Measurements from ENCODE around the gene GRM7.

The GRM7 gene

GRCh38 chr3:7585052-7585451 is 724.1 kb downstream of the GRM7 start:
- no peak overlapping the region for H3K27ac ChIP-seq (ENCODE audit: insufficient read depth, low read length, poor library complexity, severe bottlenecking)
- no peaks in the 10 kb centered on the region for H3K27me3 ChIP-seq (replicated peaks; ENCODE audit: control insufficient read depth, insufficient read depth, low read length, poor library complexity, severe bottlenecking)
- no peak overlapping the region for H3K4me3 ChIP-seq (ENCODE audit: insufficient read depth, low read depth, low read length, poor library complexity, severe bottlenecking)
- no peak for DNase-seq
- no peaks in the 10 kb centered on the region for H3K4me1 ChIP-seq (ENCODE audit: control insufficient read depth, insufficient read depth, low read length, poor library complexity, severe bottlenecking)
- H3K36me3 ChIP-seq (ENCODE audit: control insufficient read depth, insufficient read depth, low read length): no peaks in the 10 kb centered on the region
- no peaks in the 10 kb centered on the region for H3K9me3 ChIP-seq (ENCODE audit: control insufficient read depth, low read length)

- Histone ChIP-seq H3K9me3 (ENCODE audit: control insufficient read depth, low read length) (no peaks in the 10 kb centered on the region), H3K27ac (ENCODE audit: insufficient read depth, low read length, poor library complexity, severe bottlenecking) (no peak overlapping the region)
- no peak for DNase-seq
Measured at GRCh38 chr3:7588236-7588635, 727.3 kb downstream of the GRM7 start.

GRCh38 chr3:7589526-7589925 is 728.6 kb downstream of the GRM7 start:
- DNase-seq: no peak
- Histone ChIP-seq H3K27me3 (replicated peaks; ENCODE audit: control insufficient read depth, insufficient read depth, low read length, poor library complexity, severe bottlenecking) (no peaks in the 10 kb centered on the region), H3K9me3 (ENCODE audit: control insufficient read depth, low read length) (no peaks in the 10 kb centered on the region), H3K4me3 (ENCODE audit: insufficient read depth, low read depth, low read length, poor library complexity, severe bottlenecking) (no peak overlapping the region), H3K4me1 (ENCODE audit: control insufficient read depth, insufficient read depth, low read length, poor library complexity, severe bottlenecking) (no peaks in the 10 kb centered on the region), H3K36me3 (ENCODE audit: control insufficient read depth, insufficient read depth, low read length) (no peaks in the 10 kb centered on the region), H3K27ac (ENCODE audit: insufficient read depth, low read length, poor library complexity, severe bottlenecking) (no peak overlapping the region)

More at GRCh38 chr3:7588236-7588635, 727.3 kb downstream of the GRM7 start:
- Histone ChIP-seq H3K4me1 (ENCODE audit: control insufficient read depth, insufficient read depth, low read length, poor library complexity, severe bottlenecking) (no peaks in the 10 kb centered on the region), H3K27me3 (replicated peaks; ENCODE audit: control insufficient read depth, insufficient read depth, low read length, poor library complexity, severe bottlenecking) (no peaks in the 10 kb centered on the region), H3K4me3 (ENCODE audit: insufficient read depth, low read depth, low read length, poor library complexity, severe bottlenecking) (no peak overlapping the region), H3K36me3 (ENCODE audit: control insufficient read depth, insufficient read depth, low read length) (no peaks in the 10 kb centered on the region)

GRCh38 chr3:7602297-7602696 is 741.4 kb downstream of the GRM7 start:
- Histone ChIP-seq H3K9me3 (ENCODE audit: control insufficient read depth, low read length) (no peaks in the 10 kb centered on the region), H3K4me1 (ENCODE audit: control insufficient read depth, insufficient read depth, low read length, poor library complexity, severe bottlenecking) (no peaks in the 10 kb centered on the region), H3K27ac (ENCODE audit: insufficient read depth, low read length, poor library complexity, severe bottlenecking) (no peak overlapping the region), H3K36me3 (ENCODE audit: control insufficient read depth, insufficient read depth, low read length) (no peaks in the 10 kb centered on the region), H3K4me3 (ENCODE audit: insufficient read depth, low read depth, low read length, poor library complexity, severe bottlenecking) (no peak overlapping the region), H3K27me3 (replicated peaks; ENCODE audit: control insufficient read depth, insufficient read depth, low read length, poor library complexity, severe bottlenecking) (no peaks in the 10 kb centered on the region)
- no peak for DNase-seq

- no peak overlapping the region for H3K4me3 ChIP-seq (ENCODE audit: insufficient read depth, low read depth, low read length, poor library complexity, severe bottlenecking)
- no peaks in the 10 kb centered on the region for H3K36me3 ChIP-seq (ENCODE audit: control insufficient read depth, insufficient read depth, low read length)
- H3K27me3 ChIP-seq (replicated peaks; ENCODE audit: control insufficient read depth, insufficient read depth, low read length, poor library complexity, severe bottlenecking): no peaks in the 10 kb centered on the region
- no peak for DNase-seq
- H3K4me1 ChIP-seq (ENCODE audit: control insufficient read depth, insufficient read depth, low read length, poor library complexity, severe bottlenecking): no peaks in the 10 kb centered on the region
- H3K27ac ChIP-seq (ENCODE audit: insufficient read depth, low read length, poor library complexity, severe bottlenecking): no peak overlapping the region
- H3K9me3 ChIP-seq (ENCODE audit: control insufficient read depth, low read length): no peaks in the 10 kb centered on the region
Measured at GRCh38 chr3:7607083-7607482, 746.2 kb downstream of the GRM7 start.

- no peak for DNase-seq
Measured at GRCh38 chr3:7607676-7608075, 746.8 kb downstream of the GRM7 start.

DNA sequence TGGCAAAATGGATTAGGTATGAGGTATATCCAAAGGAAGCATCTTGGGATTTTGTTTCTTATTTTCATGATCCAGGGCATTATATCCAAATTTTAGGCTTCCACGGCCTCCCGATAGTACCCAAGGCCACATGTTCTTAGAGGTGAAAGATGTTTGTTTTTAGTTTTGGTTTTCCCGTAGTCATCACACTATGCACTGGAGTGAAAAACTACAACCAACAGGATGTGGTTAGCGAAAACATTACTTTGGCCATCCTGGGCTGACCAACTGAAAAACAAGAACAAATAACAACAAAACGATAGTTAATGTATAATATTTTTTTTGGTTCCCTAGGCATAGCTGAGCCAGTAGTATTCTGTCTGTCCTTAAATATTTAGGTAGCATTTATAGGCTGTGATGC is 749.7 kb downstream of the GRM7 start:
- no peak overlapping the region for H3K27ac ChIP-seq (ENCODE audit: insufficient read depth, low read length, poor library complexity, severe bottlenecking)
- no peaks in the 10 kb centered on the region for H3K4me1 ChIP-seq (ENCODE audit: control insufficient read depth, insufficient read depth, low read length, poor library complexity, severe bottlenecking)
- H3K4me3 ChIP-seq (ENCODE audit: insufficient read depth, low read depth, low read length, poor library complexity, severe bottlenecking): no peak overlapping the region
- no peaks in the 10 kb centered on the region for H3K36me3 ChIP-seq (ENCODE audit: control insufficient read depth, insufficient read depth, low read length)
- no peak for DNase-seq
- no peaks in the 10 kb centered on the region for H3K9me3 ChIP-seq (ENCODE audit: control insufficient read depth, low read length)
- no peaks in the 10 kb centered on the region for H3K27me3 ChIP-seq (replicated peaks; ENCODE audit: control insufficient read depth, insufficient read depth, low read length, poor library complexity, severe bottlenecking)

More at GRCh38 chr3:7607676-7608075, 746.8 kb downstream of the GRM7 start:
- Histone ChIP-seq H3K27me3 (replicated peaks; ENCODE audit: control insufficient read depth, insufficient read depth, low read length, poor library complexity, severe bottlenecking) (no peaks in the 10 kb centered on the region), H3K36me3 (ENCODE audit: control insufficient read depth, insufficient read depth, low read length) (no peaks in the 10 kb centered on the region), H3K9me3 (ENCODE audit: control insufficient read depth, low read length) (no peaks in the 10 kb centered on the region), H3K4me1 (ENCODE audit: control insufficient read depth, insufficient read depth, low read length, poor library complexity, severe bottlenecking) (no peaks in the 10 kb centered on the region), H3K27ac (ENCODE audit: insufficient read depth, low read length, poor library complexity, severe bottlenecking) (no peak overlapping the region), H3K4me3 (ENCODE audit: insufficient read depth, low read depth, low read length, poor library complexity, severe bottlenecking) (no peak overlapping the region)

- Histone ChIP-seq H3K27me3 (replicated peaks; ENCODE audit: control insufficient read depth, insufficient read depth, low read length, poor library complexity, severe bottlenecking) (no peaks in the 10 kb centered on the region), H3K36me3 (ENCODE audit: control insufficient read depth, insufficient read depth, low read length) (no peaks in the 10 kb centered on the region), H3K9me3 (ENCODE audit: control insufficient read depth, low read length) (no peaks in the 10 kb centered on the region), H3K27ac (ENCODE audit: insufficient read depth, low read length, poor library complexity, severe bottlenecking) (no peak overlapping the region), H3K4me3 (ENCODE audit: insufficient read depth, low read depth, low read length, poor library complexity, severe bottlenecking) (no peak overlapping the region), H3K4me1 (ENCODE audit: control insufficient read depth, insufficient read depth, low read length, poor library complexity, severe bottlenecking) (no peaks in the 10 kb centered on the region)
- no peak for DNase-seq
Measured at GRCh38 chr3:7615043-7615442, 754.1 kb downstream of the GRM7 start.

GRCh38 chr3:7618606-7619005 is 757.7 kb downstream of the GRM7 start:
- Histone ChIP-seq H3K27me3 (replicated peaks; ENCODE audit: control insufficient read depth, insufficient read depth, low read length, poor library complexity, severe bottlenecking) (no peaks in the 10 kb centered on the region), H3K9me3 (ENCODE audit: control insufficient read depth, low read length) (no peaks in the 10 kb centered on the region), H3K36me3 (ENCODE audit: control insufficient read depth, insufficient read depth, low read length) (no peaks in the 10 kb centered on the region), H3K4me3 (ENCODE audit: insufficient read depth, low read depth, low read length, poor library complexity, severe bottlenecking) (no peak overlapping the region), H3K27ac (ENCODE audit: insufficient read depth, low read length, poor library complexity, severe bottlenecking) (no peak overlapping the region), H3K4me1 (ENCODE audit: control insufficient read depth, insufficient read depth, low read length, poor library complexity, severe bottlenecking) (no peaks in the 10 kb centered on the region)
- DNase-seq: no peak

GRCh38 chr3:7620401-7620800 is 759.5 kb downstream of the GRM7 start:
- Histone ChIP-seq H3K4me1 (ENCODE audit: control insufficient read depth, insufficient read depth, low read length, poor library complexity, severe bottlenecking) (no peaks in the 10 kb centered on the region), H3K36me3 (ENCODE audit: control insufficient read depth, insufficient read depth, low read length) (no peaks in the 10 kb centered on the region), H3K27me3 (replicated peaks; ENCODE audit: control insufficient read depth, insufficient read depth, low read length, poor library complexity, severe bottlenecking) (no peaks in the 10 kb centered on the region), H3K27ac (ENCODE audit: insufficient read depth, low read length, poor library complexity, severe bottlenecking) (no peak overlapping the region), H3K9me3 (ENCODE audit: control insufficient read depth, low read length) (no peaks in the 10 kb centered on the region), H3K4me3 (ENCODE audit: insufficient read depth, low read depth, low read length, poor library complexity, severe bottlenecking) (no peak overlapping the region)
- DNase-seq: no peak
